ENCODE results near the gene NXN.
"Not testable (repeated sequence)": the region's sequence is repeated elsewhere in the genome, so short reads cannot be mapped to it uniquely, and the experiment has no call there.

Gene NXN

DNA sequence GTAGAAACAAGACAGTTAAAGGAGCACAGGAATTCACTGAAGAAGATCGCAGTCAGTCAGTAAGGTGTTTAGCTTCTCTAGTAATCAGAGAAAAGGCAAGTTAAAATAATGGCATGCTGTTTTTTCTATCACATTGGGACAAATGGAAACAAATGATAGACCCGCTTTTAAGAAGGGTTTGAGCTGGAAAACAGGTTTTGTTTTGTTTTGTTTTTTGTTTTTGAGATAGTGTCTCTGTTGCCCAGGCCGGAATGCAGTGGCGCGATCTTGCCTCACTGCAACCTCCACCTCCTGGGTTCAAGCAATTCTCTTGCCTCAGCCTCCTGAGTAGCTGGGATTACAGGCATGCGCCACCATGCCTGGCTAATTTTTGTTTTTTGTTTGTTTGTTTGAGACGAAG is 193.7 kb downstream of the NXN start:
- not testable (repeated sequence) for DNase-seq

DNA sequence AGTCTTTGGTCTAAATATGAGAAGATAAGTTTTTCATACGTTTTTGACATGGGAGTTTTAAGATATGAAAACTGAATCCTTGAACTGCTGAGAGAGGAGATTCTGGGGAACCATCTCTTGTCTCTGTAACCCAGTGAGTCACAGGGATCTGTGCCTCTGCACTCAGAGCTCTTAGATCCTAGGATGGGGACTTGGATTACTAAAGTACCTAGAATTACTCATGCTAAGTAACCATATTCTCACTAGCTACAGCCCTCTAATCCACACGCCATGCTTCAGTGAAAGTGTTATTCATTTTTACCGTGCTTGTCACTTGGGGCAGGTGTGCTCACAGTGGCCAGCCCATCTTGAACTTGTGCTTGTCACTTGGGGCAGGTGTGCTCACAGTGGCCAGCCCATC is 195.4 kb downstream of the NXN start:
- no peak for DNase-seq

DNA sequence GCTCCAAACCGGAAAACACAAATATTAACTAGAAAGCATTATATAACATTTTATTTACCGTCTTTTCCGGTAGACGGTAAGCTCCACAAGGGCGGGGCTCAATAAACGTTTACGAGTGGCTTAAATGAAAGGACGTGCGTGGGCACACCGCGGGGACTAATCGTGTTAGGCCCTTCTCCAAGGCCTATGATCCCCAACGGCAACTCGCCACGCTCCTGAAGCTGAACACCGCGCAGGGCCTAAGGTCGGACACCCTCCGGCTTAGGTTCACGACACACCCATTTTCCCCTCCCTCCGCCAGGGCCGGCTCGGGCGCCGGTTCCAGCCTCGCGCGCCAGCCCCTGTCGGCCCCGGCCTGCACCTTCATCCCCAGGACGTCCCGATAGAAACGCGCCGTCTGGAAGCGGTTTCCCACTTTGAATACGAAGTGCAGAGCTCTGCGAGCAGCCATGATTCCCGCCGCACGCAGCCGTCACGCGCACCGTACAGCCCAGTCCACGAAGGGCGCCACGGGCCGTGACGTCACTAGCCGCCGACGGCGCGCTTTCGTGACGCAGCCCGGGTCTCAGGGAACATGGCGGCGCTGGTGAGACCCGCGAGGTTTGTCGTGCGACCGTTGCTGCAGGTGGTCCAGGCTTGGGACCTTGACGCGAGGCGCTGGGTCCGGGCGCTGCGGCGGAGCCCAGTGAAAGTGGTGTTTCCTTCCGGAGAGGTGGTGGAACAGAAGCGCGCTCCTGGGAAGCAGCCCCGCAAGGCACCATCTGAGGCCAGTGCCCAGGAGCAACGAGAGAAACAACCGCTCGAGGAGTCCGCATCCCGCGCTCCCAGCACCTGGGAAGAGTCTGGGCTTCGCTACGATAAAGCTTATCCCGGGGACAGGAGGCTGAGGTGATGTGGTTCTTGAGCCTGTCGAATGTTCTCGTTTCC is 197.5 kb downstream of the NXN start, which contains the start of the genes GLOD4 and MRM3:
TSS of gene GLOD4 (minus strand) at position 476 of the 927 bp plus-strand sequence. CDS start at position 451, 25 bp downstream.
TSS of gene MRM3 (plus strand) at position 549 of the 927 bp plus-strand sequence. CDS start at position 575, 26 bp downstream.
- DNase-seq: peak in 57 of 58 donors; percentile 48 to 97 (median 85)

DNA sequence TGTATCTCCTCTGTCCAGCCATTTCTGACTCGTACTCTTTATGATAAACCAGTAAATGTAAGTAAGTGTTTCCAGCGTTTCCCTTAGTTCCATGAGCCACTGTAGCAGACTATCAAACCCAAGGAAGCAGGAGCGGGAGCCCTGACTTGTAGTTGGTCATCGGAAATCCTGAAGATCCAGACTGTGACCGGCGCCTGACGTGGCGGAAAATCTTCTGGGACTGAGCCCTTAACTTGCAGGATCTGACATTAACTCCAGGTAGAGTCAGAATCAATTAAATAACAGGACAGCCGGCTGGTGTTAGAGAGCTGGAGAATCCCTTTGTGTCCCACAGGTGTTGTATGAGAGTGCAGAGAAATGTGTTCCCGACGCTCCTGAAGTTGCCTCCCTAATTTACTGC is 201.5 kb downstream of the NXN start:
- no peak for DNase-seq

DNA sequence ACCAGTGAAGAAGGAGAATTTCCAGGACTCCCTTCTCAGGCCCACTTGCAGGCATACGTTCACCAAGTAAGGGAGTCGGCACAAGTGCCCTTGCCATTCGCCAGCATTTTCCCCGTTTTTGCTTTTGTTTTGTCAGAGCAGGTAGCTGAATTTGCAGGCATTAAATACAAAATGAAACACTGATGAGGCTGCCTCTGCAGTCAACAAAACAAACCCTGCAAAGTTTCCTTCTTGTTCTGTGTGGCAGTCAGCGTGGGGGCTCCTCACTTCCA is 205.3 kb downstream of the NXN start:
- no peak for DNase-seq

DNA sequence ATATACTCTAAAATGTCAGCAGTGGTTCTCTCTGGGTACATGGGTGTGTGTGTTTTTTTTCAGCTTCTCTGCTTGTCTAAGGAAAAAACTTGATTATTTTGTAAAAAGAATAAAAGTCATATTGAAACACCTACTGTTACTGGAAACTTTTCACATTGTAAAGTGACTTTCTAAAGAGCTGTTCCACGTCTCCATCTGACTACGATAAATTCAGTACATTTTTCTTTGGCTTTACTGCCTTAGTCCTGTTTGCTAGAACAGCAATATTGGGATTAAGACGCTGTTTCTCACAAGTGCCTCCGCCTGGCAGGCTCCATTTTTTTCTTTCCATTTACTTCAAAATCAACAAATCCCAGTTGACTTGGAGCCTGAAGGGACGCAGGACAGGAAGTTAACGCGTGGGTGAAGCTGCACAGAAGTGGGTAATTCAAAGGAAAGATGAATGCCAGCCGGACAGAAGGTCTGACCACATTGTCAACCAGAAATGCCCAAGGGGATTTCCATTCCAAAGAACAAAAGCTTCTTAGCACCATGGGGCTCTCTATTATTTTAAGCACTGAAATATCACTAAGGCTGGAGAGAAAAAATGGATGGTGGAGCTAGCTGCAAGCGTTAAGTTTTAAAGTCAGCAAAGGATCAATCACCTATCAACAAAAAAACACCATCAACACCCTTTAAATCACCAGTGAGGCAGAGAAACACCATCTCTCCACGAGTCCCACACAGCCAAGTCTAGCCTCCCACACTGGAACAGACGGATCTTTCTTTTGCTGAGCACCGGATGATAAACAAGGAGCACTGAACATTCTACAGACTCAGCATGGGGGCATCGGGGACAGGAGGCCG is 205.9 kb downstream of the NXN start:
- no peak for DNase-seq

DNA sequence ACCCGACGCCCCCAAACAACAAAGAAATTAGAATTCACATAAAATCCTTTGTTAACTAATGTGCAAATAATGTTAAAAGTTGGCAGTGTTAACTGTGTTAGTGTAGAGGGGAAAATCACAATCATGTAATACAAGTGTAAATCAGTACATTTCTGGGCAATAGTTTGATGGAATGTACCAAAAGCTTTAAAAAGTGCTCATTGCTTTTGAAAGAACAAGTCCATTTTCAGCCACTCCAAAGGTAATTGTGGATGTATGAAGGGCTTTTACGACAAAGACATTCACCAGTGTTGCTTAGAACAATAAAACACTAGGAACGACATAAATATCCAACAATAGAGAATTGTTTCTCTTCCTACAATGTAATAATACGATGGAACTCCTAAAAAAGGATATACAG is 206.6 kb downstream of the NXN start:
- no peak for DNase-seq

DNA sequence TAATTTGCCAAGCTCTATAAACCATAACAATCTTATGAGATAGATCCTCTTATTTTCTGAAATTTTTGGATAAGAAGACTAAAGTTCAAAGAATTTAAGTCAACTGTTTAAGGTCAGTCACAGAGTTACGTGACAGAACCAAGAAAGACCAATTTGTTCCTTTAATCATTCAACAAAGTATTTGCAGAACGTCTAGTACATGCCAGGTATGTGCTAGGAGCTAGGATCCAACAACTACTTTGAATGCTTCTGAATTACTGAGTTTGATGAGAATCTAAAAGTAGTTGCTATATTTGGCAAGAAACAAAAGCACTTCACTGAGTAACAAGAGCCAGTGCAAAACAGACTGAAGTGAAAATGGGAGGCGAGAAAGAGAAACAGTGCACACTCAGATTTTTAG is 212.5 kb downstream of the NXN start:
- no peak for DNase-seq

DNA sequence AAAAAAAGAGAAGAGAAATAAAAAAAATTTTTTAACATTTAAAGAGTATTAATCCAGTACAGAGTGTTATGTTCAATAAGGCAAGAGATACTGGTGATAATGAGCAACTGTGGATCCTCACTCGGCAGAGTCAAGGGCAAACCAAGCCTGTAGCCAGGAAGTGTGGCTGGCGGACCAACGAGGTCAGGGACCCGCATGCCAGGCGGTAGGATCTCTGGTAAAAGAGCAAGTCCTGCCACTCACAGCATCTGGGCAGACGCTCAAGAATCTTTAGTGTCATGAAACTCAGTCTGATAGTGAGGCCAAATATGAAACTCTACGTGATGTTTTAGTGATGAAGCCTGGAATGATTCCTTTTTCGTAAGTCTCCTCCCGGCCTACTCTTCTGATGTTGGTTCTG is 219.2 kb downstream of the NXN start:
- no peak for DNase-seq

DNA sequence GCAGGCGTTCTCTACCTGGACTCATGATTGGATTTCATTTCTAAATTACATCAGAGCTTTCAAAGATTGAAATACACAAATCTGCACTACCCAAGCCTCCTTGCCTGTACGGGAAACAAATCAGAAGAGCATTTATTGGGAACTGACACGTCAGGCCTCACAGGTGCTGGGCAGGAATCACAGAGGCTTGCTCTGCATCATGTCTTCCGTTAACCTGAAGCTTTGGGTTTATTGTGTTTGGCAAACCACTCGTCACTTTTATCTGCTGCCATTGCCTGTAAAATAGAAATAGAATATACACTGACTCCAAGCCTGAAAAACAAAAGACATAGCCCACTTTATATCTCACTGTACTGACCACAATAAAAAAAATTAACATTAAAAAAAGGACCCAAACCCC is 219.6 kb downstream of the NXN start:
- no peak for DNase-seq

DNA sequence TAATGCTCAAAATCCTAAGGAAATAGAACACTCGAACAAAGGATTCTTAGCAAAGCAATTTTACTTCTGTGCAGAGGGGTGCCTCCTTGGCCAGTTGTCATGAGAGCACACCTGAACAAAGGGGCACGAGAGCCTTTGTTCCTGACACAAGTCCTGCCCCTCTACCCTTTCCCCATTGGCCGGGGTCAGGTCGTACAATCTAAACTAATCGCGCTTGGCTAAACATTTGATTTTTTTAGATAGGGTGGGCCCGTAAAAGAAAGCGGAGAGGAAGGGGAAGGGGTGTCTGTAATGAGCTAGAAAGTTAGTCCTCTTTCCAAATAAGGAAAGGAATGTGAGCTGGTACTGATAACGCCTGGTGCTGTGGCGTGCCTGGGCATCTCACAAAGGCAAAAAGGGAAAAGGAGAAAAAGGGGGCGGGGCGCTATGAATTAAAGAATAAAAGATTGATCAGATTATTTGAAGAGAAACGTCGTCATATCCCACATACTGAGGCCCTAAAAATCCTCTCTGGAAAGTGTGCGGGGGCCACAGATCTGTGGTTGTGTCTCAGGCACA is 223.5 kb downstream of the NXN start:
- DNase-seq: not testable (repeated sequence)

DNA sequence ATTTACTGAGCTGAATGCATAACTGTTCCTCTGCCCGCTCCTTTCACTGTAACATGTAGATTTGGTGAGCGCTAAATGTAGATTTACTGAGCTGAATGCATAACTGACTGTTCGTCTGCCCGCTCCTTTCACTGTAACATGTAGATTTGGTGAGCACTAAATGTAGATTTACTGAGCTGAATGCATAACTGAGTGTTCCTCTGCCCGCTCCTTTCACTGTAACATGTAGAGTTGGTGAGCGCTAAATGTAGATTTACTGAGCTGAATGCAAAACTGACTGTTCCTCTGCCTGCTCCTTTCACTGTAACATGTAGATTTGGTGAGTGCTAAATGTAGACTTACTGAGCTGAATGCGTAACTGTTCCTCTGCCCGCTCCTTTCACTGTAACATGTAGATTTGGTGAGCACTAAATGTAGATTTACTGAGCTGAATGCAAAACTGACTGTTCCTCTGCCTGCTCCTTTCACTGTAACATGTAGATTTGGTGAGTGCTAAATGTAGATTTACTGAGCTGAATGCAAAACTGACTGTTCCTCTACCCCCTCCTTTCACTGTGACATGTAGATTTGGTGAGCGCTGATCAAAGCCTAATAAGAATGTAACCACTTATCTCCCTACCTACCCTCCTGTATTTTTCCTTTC is 224.1 kb downstream of the NXN start:
- DNase-seq: not testable (repeated sequence)

DNA sequence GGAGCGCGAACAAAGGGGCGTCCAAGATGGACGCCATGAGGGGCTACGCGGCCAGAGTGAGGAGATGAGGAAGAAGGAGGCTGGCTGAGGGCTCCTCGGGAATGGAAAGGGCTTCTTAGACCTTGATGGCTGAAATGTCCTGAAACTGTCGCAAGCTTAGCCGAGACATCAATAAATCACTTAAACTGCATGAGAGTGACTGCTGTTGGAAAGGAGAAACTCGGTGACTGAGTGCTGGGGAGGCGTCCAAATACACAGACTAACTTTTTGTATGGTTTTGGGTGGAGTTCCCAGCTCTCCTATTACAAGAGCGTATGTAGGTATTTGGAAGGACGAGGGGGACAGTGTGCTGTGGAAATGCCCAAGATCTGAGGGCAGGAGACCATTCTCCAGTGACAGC is 226.2 kb downstream of the NXN start:
- no peak for DNase-seq

DNA sequence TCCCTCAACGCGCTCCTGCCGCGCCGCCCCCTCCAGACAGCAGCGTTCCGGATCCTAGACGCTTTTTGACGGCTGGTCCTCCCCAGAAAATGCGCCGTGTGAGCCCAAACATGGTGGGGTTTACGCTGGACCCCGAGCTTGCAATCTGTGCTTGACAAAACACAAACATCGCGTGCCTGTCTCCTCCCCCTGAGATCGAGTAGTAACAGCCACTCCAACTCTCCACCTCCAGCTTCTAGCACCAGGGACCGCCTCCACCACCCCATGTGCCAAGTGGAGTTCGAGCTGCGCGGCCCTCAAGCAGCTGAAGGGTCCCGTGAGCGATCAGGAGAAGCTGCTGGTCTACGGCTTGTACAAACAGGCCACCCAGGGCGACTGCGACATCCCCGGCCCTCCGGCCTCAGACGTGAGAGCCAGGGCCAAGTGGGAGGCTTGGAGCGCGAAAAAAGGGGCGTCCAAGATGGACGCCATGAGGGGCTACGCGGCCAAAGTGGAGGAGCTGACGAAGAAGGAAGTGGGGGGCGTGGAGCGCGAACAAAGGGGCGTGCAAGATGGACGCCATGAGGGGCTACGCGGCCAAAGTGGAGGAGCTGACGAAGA is 226.9 kb downstream of the NXN start:
- DNase-seq: peak in 17 of 58 donors; percentile 7 to 59 (median 35)

DNA sequence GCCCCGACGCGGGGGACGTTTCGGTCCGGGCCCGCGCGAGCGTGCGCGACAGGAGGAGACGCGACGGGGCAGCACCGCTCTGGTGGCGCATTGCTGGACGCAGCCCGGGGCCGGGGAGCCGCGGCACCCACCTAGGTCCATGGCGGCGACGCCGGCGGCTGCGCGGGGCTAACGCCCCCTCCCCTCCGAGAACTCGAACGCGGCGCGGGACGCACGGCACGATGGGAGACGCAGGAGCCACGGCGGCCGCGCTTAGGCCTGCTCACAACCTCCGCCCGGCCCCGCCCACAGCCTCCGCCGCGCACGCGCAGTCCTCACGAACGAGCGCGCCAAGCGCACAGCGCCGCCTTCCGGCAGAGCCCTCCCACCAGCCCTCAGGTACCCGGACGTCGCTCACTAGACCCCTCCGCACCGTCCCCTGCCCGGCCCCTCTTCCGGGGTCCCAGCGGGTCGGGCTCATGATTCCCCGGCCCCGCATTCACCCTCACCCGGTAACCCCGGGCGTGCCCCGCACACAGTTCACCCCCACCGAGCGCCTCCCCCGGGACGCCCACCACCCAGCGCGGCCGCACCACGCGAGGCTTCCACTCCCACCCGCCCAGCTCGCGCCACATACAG is 227.5 kb downstream of the NXN start, which contains the start of gene GEMIN4:
TSS of gene GEMIN4 (minus strand) at position 263 of the 618 bp plus-strand sequence. CDS start at position 141, 122 bp downstream.
- DNase-seq: peak; percentile 9 to 94 (median 84)

DNA sequence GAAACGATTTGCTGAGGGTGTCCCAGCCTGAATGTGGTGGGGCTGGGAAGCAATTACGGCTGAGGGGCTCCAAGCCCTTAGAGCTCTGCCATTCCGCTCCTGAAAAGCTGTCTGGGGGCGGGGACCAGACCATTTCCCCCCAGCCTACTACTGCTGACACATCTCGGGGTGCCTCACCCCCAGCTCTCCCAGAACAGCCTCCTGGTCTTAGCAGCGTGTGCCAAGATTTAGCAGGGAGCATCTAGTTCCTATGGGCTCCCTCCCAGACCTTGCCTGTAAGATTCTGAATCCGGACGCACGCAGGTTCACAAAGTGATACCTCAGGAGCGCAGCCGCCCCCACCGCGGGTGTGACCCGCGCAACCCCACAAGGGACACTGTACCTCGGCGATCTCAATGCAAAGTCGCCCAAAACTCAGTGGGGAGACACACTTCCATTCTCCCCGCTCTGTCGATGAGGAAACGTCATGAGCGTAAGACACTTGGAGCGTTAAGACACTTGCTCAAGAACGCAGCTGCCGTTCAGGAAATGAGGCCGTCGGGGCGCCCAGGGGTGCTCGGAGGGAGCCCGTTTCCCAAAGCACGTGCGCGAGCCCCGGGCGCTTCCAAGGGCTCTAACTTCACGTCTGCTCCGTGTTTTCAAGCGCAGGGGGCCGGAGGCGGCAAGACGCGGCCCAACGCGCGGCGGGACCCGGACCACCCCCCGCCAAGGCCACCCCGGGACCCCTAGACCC is 228.1 kb downstream of the NXN start:
- DNase-seq: peak in 5 of 58 donors; percentile 20 to 46 (median 30)

DNA sequence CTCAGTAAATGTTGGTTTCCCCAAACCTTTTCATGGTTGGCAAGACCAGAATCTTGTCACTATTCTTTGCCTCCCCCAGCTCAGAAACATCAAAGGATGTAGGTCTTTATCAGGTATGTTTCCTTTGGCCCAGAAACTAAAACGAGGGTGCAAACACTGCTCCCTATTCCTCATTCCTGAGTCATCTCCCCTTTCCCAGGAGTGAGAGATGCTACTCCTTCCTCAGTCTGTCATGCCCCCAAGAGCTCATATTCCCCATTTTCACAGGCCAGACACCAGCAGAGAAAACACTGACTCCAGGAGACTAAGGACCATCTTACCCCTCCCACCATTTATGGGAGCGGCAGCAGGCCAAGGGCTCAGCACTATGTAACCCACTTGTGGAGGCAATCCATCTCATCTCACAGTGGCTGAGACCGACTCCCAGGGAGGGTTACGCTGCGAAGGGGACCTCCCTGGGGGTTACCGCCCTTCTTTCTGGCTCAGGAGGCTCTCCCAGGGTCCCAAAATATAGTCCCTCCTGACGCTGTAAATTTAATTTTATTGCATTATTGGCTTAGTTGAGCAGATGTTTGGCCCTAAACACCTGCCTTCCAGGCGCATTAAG is 229.0 kb downstream of the NXN start:
- no peak for DNase-seq

DNA sequence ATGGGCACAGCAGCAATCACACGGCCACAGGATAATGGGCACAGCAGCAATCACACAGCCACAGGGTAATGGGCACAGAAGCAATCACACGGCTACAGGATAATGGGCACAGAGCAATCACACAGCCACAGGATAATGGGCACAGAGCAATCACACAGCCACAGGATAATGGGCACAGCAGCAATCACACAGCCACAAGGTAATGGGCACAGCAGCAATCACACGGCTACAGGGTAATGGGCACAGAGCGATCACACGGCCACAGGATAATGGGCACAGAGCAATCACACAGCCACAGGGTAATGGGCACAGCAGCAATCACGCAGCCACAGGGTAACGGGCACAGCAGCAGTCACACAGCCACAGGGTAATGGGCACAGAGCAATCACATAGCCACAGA is 230.2 kb downstream of the NXN start:
- DNase-seq: not testable (repeated sequence)

Data from anterior cingulate cortex (tissue), 58 donors.